MCF 10A (cell line): ENCODE data around the gene NAPA. TPM values are rescaled to one million over a fixed set of nuclear protein-coding genes. Genes with fewer than 3 reads are reported as not detected.

Experiments
- BruUV-seq: library from RNA; stranded (reverse); fragments of 400-500 nt; replicated peaks from 2 replicates; lab custom pipeline; 2021; lab: Mats Ljungman, UMichigan
- CTCF ChIA-PET: fragments of 300-600 bp; sonication (Branson Sonifier 250); formaldehyde crosslinking; extraction: SDS; loops from one replicate; lab custom pipeline; 2021; ENCODE audit warnings: antibody characterized with exemption, inconsistent platforms; lab: Yijun Ruan, JAX
- POLR2A ChIA-PET: fragments of 300-600, 350-650 bp; sonication (Branson Sonifier 250); formaldehyde crosslinking; extraction: SDS; loops from one replicate; lab custom pipeline; 2020; ENCODE audit warnings: antibody characterized with exemption, inconsistent platforms; lab: Yijun Ruan, JAX
- DNase-seq: peaks from one replicate; pipeline ENCODE4 v3.0.0-alpha.2; 2018; ENCODE audit not compliant: unreplicated experiment
- H3K27ac Mint-ChIP-seq: one replicate; pipeline ENCODE4 v1.8.0; 2022; ENCODE audit warnings: mild to moderate bottlenecking, low read depth, mixed read lengths; ENCODE audit not compliant: unreplicated experiment
- H3K27me3 Mint-ChIP-seq: one replicate; pipeline ENCODE4 v1.8.0; 2022; ENCODE audit warnings: mixed read lengths; ENCODE audit not compliant: insufficient read depth, unreplicated experiment
- H3K36me3 Mint-ChIP-seq: one replicate; pipeline ENCODE4 v1.8.0; 2022; ENCODE audit warnings: mild to moderate bottlenecking, moderate library complexity, mixed read lengths; ENCODE audit not compliant: insufficient read depth, unreplicated experiment
- H3K4me1 Mint-ChIP-seq: one replicate; pipeline ENCODE4 v1.8.0; 2022; ENCODE audit warnings: mixed read lengths; ENCODE audit not compliant: insufficient read depth, unreplicated experiment
- H3K4me3 Mint-ChIP-seq: one replicate; pipeline ENCODE4 v1.8.0; 2022; ENCODE audit warnings: mild to moderate bottlenecking, moderate library complexity, mixed read lengths; ENCODE audit not compliant: unreplicated experiment
- H3K9me3 Mint-ChIP-seq: one replicate; pipeline ENCODE4 v1.8.0; 2022; ENCODE audit warnings: mixed read lengths; ENCODE audit not compliant: unreplicated experiment
- CTCF ChIP-seq: fragments of 200-600 bp; IDR thresholded peaks from one replicate; pipeline ENCODE4 v1.8.0; 2022; ENCODE audit warnings: antibody characterized with exemption, mild to moderate bottlenecking; ENCODE audit not compliant: unreplicated experiment
- intact Hi-C: fragments of 100-400 bp; cut with micrococcal nuclease; formaldehyde crosslinking; loops from 2 replicates; pipeline ENCODE4 v1.14.1; 2022
- total RNA-seq: library from RNA; stranded (reverse); gene quantifications from 2 replicates; pipeline ENCODE4 v1.2.3, GENCODE V29; 2022

The NAPA gene
- total RNA-seq, 1 experiment from 2014 or later, result 72.1 TPM

DNA sequence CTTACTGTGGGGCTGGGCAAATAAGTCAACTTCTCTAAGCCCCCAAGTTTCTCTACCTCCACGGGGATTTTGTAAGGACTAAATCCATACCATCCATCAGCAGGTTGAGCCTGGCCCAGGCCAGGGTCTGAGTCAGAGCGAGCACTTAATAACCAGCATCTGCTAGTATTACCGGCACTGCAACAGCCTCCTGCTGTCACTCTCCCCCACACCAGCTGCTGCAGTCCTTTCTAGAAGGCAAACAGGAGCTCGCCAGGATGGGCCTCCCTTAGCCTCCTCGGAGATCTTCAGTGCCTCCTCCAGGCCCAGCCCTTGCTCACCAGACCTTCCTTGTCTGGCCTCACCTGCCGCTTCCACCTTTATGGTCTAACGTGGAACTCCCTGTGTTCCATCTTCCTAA, 3.2 kb downstream of the NAPA start:
- intact Hi-C loops, result loop anchor here (10.0 kb wide), 1 partner anchor 153 kb away; no protein-coding TSS in a partner anchor
- Mint-ChIP-seq H3K27me3 (no peaks in the 10 kb centered on the region), H3K27ac (peak overlapping the region; percentile 100), H3K4me3 (peak overlapping the region; percentile 99), H3K36me3 (peaks cover 7% of the 10 kb centered on the region), H3K9me3 (no peaks in the 10 kb centered on the region), H3K4me1 (peaks cover 47% of the 10 kb centered on the region)
- POLR2A ChIA-PET, result interaction anchor here (0.7 to 3.6 kb wide), 7 partner anchors 27 to 184 kb away, joined by 3 to 24 read pairs (median 4); partner anchors contain the start of gene KPTN
- BruUV-seq, result no TSS peak
- TF ChIP-seq CTCF, result no peak
- CTCF ChIA-PET, result interaction anchor here (0.5 kb wide), 1 partner anchor 187 kb away, joined by 3 read pairs; no protein-coding TSS in a partner anchor
- DNase-seq, result no peak

DNA sequence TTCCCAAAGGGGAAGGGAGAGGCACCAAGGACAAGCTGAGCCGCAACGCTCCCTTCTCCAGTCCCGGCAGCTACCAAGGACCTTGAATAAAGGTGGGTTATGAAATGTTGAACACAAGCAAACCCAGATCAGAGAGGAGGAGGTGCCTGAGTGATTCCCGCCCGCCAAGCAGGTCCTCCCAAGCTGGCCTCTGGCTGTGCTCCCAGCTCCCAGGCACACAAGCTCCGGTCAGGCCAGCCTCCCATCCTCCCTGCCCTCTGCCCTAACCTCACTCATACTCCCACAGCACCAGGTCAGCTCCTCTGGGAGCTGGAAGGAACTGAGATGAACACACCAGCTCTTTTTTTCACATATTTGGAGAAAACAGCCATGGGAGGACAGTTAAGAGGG, 3.7 kb downstream of the NAPA start:
- Mint-ChIP-seq H3K4me1 (peaks cover 47% of the 10 kb centered on the region), H3K27ac (no peak overlapping the region), H3K9me3 (no peaks in the 10 kb centered on the region), H3K4me3 (no peak overlapping the region), H3K36me3 (peaks cover 7% of the 10 kb centered on the region), H3K27me3 (no peaks in the 10 kb centered on the region)
- no peak for DNase-seq
- POLR2A ChIA-PET, result interaction anchor here (0.7 to 3.6 kb wide), 9 partner anchors 27 to 202 kb away, joined by 3 to 24 read pairs (median 5); partner anchors contain the start of genes EHD2 and KPTN
- CTCF ChIA-PET, result interaction anchor here (0.5 to 1.7 kb wide), 4 partner anchors 78 to 188 kb away, joined by 3 to 4 read pairs (median 3); no protein-coding TSS in a partner anchor
- no TSS peak for BruUV-seq
- no peak for TF ChIP-seq CTCF
- intact Hi-C loops, result loop anchor here (10.0 kb wide), 1 partner anchor 154 kb away; no protein-coding TSS in a partner anchor

- BruUV-seq, result no TSS peak
- Mint-ChIP-seq H3K27me3 (no peaks in the 10 kb centered on the region), H3K27ac (peak overlapping the region; percentile 46), H3K36me3 (peaks cover 7% of the 10 kb centered on the region), H3K4me1 (peaks cover 47% of the 10 kb centered on the region), H3K4me3 (peak overlapping the region; percentile 64), H3K9me3 (no peaks in the 10 kb centered on the region)
- no peak for TF ChIP-seq CTCF
- no peak for DNase-seq
- ChIA-PET CTCF (interaction anchor here (0.6 to 1.7 kb wide), 7 partner anchors 26 to 186 kb away, joined by 3 to 6 read pairs (median 3); partner anchors contain the start of gene KPTN), POLR2A (interaction anchor here (0.7 to 2.6 kb wide), 16 partner anchors 9 to 254 kb away, joined by 3 to 15 read pairs (median 4); partner anchors contain the start of genes CCDC9, EHD2 and KPTN)
- intact Hi-C loops, result loop anchor here (10.0 kb wide), 1 partner anchor 154 kb away; no protein-coding TSS in a partner anchor
These were observed 4.2 kb downstream of the NAPA start for GRCh38 chr19:47510516-47511127.

GRCh38 chr19:47509973-47510372, 4.9 kb downstream of the NAPA start:
- Mint-ChIP-seq H3K36me3 (peaks cover 7% of the 10 kb centered on the region), H3K9me3 (no peaks in the 10 kb centered on the region), H3K4me3 (peak overlapping the region; percentile 64), H3K27me3 (no peaks in the 10 kb centered on the region), H3K27ac (peak overlapping the region; percentile 46), H3K4me1 (peaks cover 47% of the 10 kb centered on the region)
- intact Hi-C loops, result loop anchor here (10.0 kb wide), 1 partner anchor 155 kb away; no protein-coding TSS in a partner anchor
- TF ChIP-seq CTCF, result no peak
- POLR2A ChIA-PET, result interaction anchor here (0.6 to 2.6 kb wide), 16 partner anchors 8 to 254 kb away, joined by 3 to 15 read pairs (median 5); partner anchors contain the start of genes CCDC9, EHD2 and KPTN
- BruUV-seq, result no TSS peak
- CTCF ChIA-PET, result interaction anchor here (0.6 to 1.7 kb wide), 8 partner anchors 13 to 1114 kb away, joined by 3 to 6 read pairs (median 4); partner anchors contain the start of gene KPTN
- peak; percentile 90 for DNase-seq
